Motor neuron (in vitro differentiated cells): ENCODE data around the gene RXFP3. TPM values are rescaled to one million over a fixed set of nuclear protein-coding genes. Genes with fewer than 3 reads are reported as not detected.
A peak's percentile ranks its signal among the peaks of the same experiment; 100 is the strongest.
"Not testable (repeated sequence)": the region's sequence is repeated elsewhere in the genome, so short reads cannot be mapped to it uniquely, and the experiment has no call there.

Experiments used
- ATAC-seq, 8 experiments: fragments of 200-7000 bp; cut with Tn5 transposase; replicated peaks in 6 of 8; 2 replicates each; pipeline ENCODE4 v1.8.0; 2021; ENCODE audit warnings: mild to moderate bottlenecking in 8 of 8, moderate library complexity in 8 of 8
- H3K27ac ChIP-seq, 2 donors: fragments of 250-450 bp; sonication (Bioruptor Pico); 2 replicates each; pipeline ENCODE4 v1.9.0; 2021; ENCODE audit warnings: antibody characterized with exemption in 2 of 2, mild to moderate bottlenecking in 2 of 2, moderate library complexity in 1 of 2
- H3K4me1 ChIP-seq, 2 donors: fragments of 250-450 bp; sonication (Bioruptor Pico); replicated peaks in 1 of 2; 2 replicates each; pipeline ENCODE4 v1.6.1; 2021; ENCODE audit warnings: antibody characterized with exemption in 2 of 2, mild to moderate bottlenecking in 2 of 2, moderate library complexity in 1 of 2
- H3K4me3 ChIP-seq, 5 donors: fragments of 250-450 bp; sonication (Bioruptor Pico); 2 replicates each; pipeline ENCODE4 v1.9.0; 2021; ENCODE audit warnings: antibody characterized with exemption in 5 of 5, mild to moderate bottlenecking in 5 of 5, moderate library complexity in 4 of 5
- WGBS, 10 experiments: fragments of 450-650 bp; shearing (Covaris generic); methylation state at CpG; one replicate each; pipeline ENCODE4 v1.0.0; 2022; 5-methylcytosine and 5-hydroxymethylcytosine counted together
- in situ Hi-C, 9 experiments: fragments of 400-800 bp; cut with MboI; loops; one replicate each; pipeline ENCODE4 v1.15.0; 2021; ENCODE audit warnings: low sequenced_read_pairs in 9 of 9, low pct_unique_long_range_greater_than_20kb in 2 of 9; ENCODE audit not compliant: unreplicated experiment in 9 of 9
- total RNA-seq, 8 experiments: library from RNA; unstranded; fragments of 300-600 nt; gene quantifications; 2 replicates each; pipeline versions ENCODE4 v1.2.3 to v1.2.4, GENCODE V29; 2022

The RXFP3 gene
- total RNA-seq, 8 experiments from 2014 or later = 0.14 to 1.3 (median 0.80) TPM; not detected in 2

- 48 to 90% (median 78%) methylated on average over 1 to 6 of the region's 7 CpGs for WGBS, 10 experiments
- in situ Hi-C loops, H3K4me3 ChIP-seq, ATAC-seq, H3K4me1 ChIP-seq, H3K27ac ChIP-seq: not testable (repeated sequence)
Observed at GRCh38 chr5:33906248-33906647, 29.9 kb upstream of the RXFP3 start.

- 38 to 100% (median 82%) methylated on average over 1 to 3 of the region's 3 CpGs; no CpG with 5 or more reads in 2 of the 10 experiments for WGBS, 10 experiments
- H3K4me1 ChIP-seq, ATAC-seq, in situ Hi-C loops, H3K27ac ChIP-seq, H3K4me3 ChIP-seq: not testable (repeated sequence)
Observed at GRCh38 chr5:33914844-33915243, 21.3 kb upstream of the RXFP3 start.

GRCh38 chr5:33921002-33921401 lies 15.2 kb upstream of the RXFP3 start:
- Histone ChIP-seq H3K4me1 (no peaks in the 10 kb centered on the region), H3K27ac (no peak overlapping the region), H3K4me3 (no peak overlapping the region)
- in situ Hi-C loops = no loop called here
- peak in 1 of 8 experiments; percentile 65 for ATAC-seq
- 40 to 100% (median 100%) methylated on average over 1 of the region's 1 CpG; no CpG with 5 or more reads in 5 of the 10 experiments for WGBS, 10 experiments

- Histone ChIP-seq H3K4me1 (peaks cover 8 to 9% of the 10 kb centered on the region in 2 donors), H3K4me3 (no peak overlapping the region), H3K27ac (no peak overlapping the region)
- in situ Hi-C loops = loop anchor here in 5 of 9 experiments (25.0 kb wide), 3 partner anchors 438 to 488 kb away; partner anchors contain the start of gene TARS1 (in 2 of the 5)
- no peak for ATAC-seq
Observed at GRCh38 chr5:33925278-33925677, 10.9 kb upstream of the RXFP3 start.

GRCh38 chr5:33927685-33928084 lies 8.5 kb upstream of the RXFP3 start:
- peak in 1 of 8 experiments; percentile 83 for ATAC-seq
- 0 to 100% (median 30%) methylated on average over 1 to 4 of the region's 4 CpGs; no CpG with 5 or more reads in 2 of the 10 experiments for WGBS, 10 experiments
- H3K4me3 ChIP-seq = no peak overlapping the region
- no peak overlapping the region for H3K27ac ChIP-seq
- in situ Hi-C loops = loop anchor here in 5 of 9 experiments (25.0 kb wide), 3 partner anchors 440 to 490 kb away; partner anchors contain the start of gene TARS1 (in 2 of the 5)
- peaks cover 9 to 11% of the 10 kb centered on the region in 2 donors for H3K4me1 ChIP-seq

GRCh38 chr5:33928283-33928682 lies 7.9 kb upstream of the RXFP3 start:
- in situ Hi-C loops = loop anchor here in 5 of 9 experiments (25.0 kb wide), 3 partner anchors 441 to 491 kb away; partner anchors contain the start of gene TARS1 (in 2 of the 5)
- Histone ChIP-seq H3K27ac (no peak overlapping the region), H3K4me3 (no peak overlapping the region), H3K4me1 (peaks cover 9 to 11% of the 10 kb centered on the region in 2 donors)
- WGBS, 10 experiments = 0 to 100% (median 85%) methylated on average over 1 to 2 of the region's 2 CpGs; no CpG with 5 or more reads in 2 of the 10 experiments
- no peak for ATAC-seq

GRCh38 chr5:33929925-33930690 lies 6.1 kb upstream of the RXFP3 start:
- 45 to 100% (median 81%) methylated on average over 2 to 6 of the region's 6 CpGs; no CpG with 5 or more reads in 2 of the 10 experiments for WGBS, 10 experiments
- Histone ChIP-seq H3K4me1 (peaks cover 9 to 11% of the 10 kb centered on the region in 2 donors), H3K4me3 (no peak overlapping the region), H3K27ac (no peak overlapping the region)
- in situ Hi-C loops = loop anchor here in 5 of 9 experiments (25.0 kb wide), 3 partner anchors 443 to 493 kb away; partner anchors contain the start of gene TARS1 (in 2 of the 5)
- ATAC-seq = peak in 1 of 8 experiments; percentile 60

GRCh38 chr5:33931136-33931535 lies 5.0 kb upstream of the RXFP3 start:
- WGBS, 10 experiments = 56 to 94% (median 86%) methylated on average over 2 to 5 of the region's 5 CpGs
- in situ Hi-C loops = loop anchor here in 5 of 9 experiments (25.0 kb wide), 3 partner anchors 444 to 494 kb away; partner anchors contain the start of gene TARS1 (in 2 of the 5)
- H3K4me3 ChIP-seq = no peak overlapping the region
- no peak overlapping the region for H3K27ac ChIP-seq
- peaks cover 9 to 11% of the 10 kb centered on the region in 2 donors for H3K4me1 ChIP-seq
- ATAC-seq = no peak

GRCh38 chr5:33933723-33934169 lies 2.4 kb upstream of the RXFP3 start:
- Histone ChIP-seq H3K4me3 (no peak overlapping the region), H3K4me1 (peaks cover 0 to 3% of the 10 kb centered on the region in 2 donors), H3K27ac (no peak overlapping the region)
- no peak for ATAC-seq
- WGBS, 10 experiments = 0 to 100% (median 95%) methylated on average over 1 to 3 of the region's 3 CpGs
- in situ Hi-C loops = loop anchor here in 5 of 9 experiments (25.0 kb wide), 3 partner anchors 446 to 496 kb away; partner anchors contain the start of gene TARS1 (in 2 of the 5)

GRCh38 chr5:33934176-33934575 lies 2.0 kb upstream of the RXFP3 start:
- WGBS, 10 experiments = 33 to 100% (median 69%) methylated on average over 1 of the region's 1 CpG; no CpG with 5 or more reads in 4 of the 10 experiments
- in situ Hi-C loops = loop anchor here in 5 of 9 experiments (25.0 kb wide), 3 partner anchors 447 to 497 kb away; partner anchors contain the start of gene TARS1 (in 2 of the 5)
- peak in 3 of 8 experiments; percentile 33 to 83 (median 59) for ATAC-seq
- no peak overlapping the region for H3K4me3 ChIP-seq
- H3K27ac ChIP-seq = no peak overlapping the region
- H3K4me1 ChIP-seq = peaks cover 0 to 3% of the 10 kb centered on the region in 2 donors

- WGBS, 10 experiments = 0 to 20% (median 0%) methylated on average over 1 to 21 of the region's 30 CpGs; no CpG with 5 or more reads in 1 of the 10 experiments
- H3K4me1 ChIP-seq = peaks cover 0 to 3% of the 10 kb centered on the region in 2 donors
- H3K4me3 ChIP-seq = peak overlapping the region; percentile 31 to 44 (median 34)
- no peak overlapping the region for H3K27ac ChIP-seq
- peak; percentile 72 to 96 (median 92) for ATAC-seq
- in situ Hi-C loops = loop anchor here in 5 of 9 experiments (25.0 kb wide), 3 partner anchors 449 to 499 kb away; partner anchors contain the start of gene TARS1 (in 2 of the 5)
Observed at GRCh38 chr5:33936004-33936380, 194 bp upstream of the RXFP3 start.

- in situ Hi-C loops = loop anchor here in 5 of 9 experiments (25.0 kb wide), 3 partner anchors 450 to 500 kb away; partner anchors contain the start of gene TARS1 (in 2 of the 5)
Observed at GRCh38 chr5:33937017-33937706, 976 bp downstream of the RXFP3 start.

More at GRCh38 chr5:33937017-33937706, 976 bp downstream of the RXFP3 start:
- no peak for ATAC-seq
- no peak overlapping the region for H3K27ac ChIP-seq
- WGBS, 10 experiments = 16 to 100% (median 94%) methylated on average over 1 to 32 of the region's 54 CpGs; no CpG with 5 or more reads in 5 of the 10 experiments
- H3K4me3 ChIP-seq = no peak overlapping the region
- H3K4me1 ChIP-seq = no peaks in the 10 kb centered on the region
